ENCODE data around the gene ADARB1.

The ADARB1 gene

DNA sequence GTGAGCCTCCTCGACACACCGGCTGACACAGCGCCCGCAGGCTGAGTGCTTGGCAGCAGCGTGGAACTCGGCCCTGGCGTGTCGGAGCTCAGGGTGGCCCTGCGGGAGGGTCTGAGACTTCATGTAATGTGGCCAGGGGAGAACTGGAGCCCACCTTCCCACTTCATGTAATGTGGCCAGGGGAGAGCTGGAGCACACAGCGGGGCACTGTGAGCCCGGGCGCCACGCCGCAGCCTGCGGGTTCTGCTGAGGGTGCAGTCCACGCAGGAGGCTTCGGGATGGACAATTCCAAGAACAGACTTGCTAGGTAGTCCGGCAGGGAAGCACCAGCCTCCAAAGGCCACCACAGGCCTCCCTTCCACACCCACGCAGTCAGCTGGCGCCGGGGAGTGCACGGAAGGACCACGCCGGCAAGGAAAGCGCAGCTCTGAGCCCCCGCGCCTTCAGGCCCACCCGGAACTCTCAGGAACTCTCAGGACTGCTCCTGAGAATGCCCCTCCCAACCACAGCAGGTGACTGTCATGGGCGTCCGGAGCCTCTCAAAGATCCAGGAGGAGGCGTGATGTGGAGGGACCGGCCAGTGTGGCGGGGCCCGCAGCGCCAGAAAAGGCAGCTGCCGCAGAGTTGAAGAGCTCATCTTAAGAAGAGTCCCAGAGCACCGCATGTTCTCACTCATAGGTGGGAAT lies 19.3 kb upstream of the ADARB1 start:
- no peak for DNase-seq (ENCODE audit: low read depth in 2 of 2)

DNA sequence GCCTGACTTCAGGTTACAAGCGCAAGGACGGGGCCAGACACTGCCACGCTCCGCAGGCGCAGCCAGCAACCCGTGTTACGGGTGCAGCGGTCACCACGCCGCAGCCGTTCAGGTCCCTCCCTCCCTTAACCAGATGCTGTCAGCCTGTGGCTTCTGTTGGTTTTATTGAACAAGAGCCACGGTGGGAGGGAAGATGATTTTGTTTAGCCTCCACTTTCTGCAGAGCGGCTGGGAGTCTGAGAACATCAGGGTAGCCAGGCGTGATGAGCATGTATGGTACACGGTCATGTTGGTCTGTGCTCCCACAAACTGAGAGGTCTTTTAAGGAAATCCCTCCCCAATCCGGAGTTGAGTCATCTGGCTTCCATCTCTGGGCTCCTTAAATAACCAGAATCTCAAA lies 18.5 kb upstream of the ADARB1 start:
- no peak for DNase-seq (ENCODE audit: low read depth in 2 of 2)

DNA sequence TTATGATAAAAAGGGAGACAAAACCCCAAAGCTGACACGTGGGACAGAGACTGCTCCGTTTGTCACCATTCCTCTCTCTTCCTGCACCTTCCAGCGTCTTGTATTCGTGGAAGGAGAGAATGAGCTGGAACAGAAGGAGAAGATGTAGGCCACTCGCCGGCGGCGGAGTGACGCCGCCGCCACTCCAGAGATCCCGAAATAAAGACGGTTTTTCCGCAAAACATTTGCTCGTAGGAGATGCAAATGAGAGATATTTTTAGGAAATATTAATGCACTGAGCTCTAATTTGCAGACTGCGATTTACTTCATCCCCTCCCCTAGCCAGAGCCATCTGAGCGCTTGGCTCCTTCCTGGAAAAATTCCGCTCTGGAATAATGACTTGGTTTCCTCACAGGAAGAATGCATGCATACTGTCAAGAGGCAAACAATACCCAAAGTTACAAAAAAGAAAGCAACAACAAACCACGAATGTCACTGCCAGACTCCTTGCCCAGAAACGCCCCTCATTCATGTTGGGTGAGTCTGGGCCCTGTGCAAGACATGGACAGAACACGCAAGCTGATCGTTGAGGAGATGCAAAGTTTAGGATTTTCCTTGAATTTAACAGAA lies 18.0 kb upstream of the ADARB1 start:
- DNase-seq (ENCODE audit: low read depth in 2 of 2): no peak

DNA sequence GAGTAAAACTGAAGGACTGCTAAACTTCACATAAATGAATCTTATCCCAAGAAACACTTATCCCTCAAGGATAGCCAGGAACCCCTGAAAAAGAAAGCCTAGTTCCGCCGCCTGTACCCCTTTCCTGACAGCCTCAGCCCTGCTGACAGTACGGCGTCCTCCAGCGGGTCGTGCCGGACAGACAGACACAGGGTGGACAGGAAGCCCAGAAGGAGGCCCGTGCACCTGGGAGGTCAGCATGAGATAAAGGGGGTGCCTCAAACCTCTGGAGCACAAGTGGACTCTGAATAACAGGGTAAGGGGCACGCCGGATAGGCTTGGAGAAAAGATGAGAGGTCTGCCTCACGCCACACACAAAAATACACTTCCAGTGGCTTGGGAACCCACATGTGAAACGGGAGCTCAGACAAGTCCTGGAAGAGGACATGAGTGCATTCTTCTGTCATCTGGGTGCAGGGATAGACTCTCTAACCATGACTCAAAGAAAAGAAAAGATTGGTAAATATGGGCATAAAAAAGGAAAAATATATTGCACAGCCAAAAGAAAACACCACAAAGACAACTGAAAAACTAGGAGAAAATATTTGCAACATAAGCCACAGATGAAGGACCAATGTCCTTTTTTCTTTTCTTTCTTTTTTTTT lies 17.3 kb upstream of the ADARB1 start:
- DNase-seq (ENCODE audit: low read depth in 2 of 2): no peak

DNA sequence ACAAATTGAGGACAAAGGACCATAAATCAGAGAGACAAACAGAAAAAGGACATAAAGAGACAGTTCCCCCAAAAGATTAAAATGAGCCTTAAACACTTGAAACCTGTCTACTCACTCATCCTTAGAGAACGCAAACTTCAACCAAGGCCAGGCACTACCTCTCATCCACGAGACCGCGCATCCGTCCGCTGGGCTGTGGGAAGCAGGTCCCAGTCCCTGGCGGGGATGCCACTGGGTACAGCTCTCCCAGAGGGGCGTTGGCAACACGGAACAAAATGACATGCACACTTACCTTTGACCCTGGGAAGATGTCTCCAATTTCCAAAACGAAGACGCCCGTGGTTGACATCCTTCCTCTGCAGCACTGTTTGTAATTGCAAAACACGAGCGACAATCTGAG lies 16.5 kb upstream of the ADARB1 start:
- no peak for DNase-seq (ENCODE audit: low read depth in 2 of 2)

DNA sequence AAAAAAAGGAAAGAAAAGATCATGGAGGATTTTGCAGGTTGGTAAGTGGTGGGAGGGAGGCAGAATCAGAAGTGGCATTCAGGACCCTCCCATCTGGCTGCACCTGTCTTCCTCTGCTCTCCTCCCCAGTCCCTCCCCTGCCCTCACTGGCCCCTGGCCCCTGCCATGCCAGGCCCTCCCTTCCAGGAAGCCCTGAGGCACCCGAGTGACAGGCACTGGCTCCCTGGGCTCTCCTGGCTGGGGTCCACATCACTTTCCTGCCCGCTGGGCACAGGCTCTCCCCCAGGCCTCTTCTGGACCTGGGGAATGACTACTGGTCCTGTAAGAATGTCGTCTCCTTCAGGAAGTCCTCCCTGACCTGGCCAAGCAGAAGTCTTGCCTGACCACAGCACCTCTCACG lies 15.3 kb upstream of the ADARB1 start:
- DNase-seq (ENCODE audit: low read depth in 2 of 2): no peak

DNA sequence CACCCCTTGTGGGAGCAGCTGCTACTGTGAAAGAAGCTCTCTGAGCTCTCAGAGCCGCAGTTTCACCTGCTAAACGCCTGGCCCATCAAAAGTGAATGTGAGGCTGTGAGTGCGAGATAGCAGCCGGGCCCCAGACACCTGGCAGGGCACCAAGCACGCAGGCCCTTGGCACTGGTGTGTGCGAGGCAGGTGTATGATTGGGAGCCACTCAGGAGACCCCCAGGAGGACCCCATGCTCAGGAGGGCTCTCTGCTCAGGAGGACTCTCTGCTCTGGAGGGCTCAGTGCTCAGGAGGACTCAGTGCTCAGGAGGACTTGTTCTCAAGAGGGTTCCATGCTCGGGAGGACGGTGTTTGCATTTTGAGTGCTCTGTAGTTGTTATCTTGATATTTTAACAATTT lies 14.3 kb upstream of the ADARB1 start:
- no peak for DNase-seq (ENCODE audit: low read depth in 2 of 2)

DNA sequence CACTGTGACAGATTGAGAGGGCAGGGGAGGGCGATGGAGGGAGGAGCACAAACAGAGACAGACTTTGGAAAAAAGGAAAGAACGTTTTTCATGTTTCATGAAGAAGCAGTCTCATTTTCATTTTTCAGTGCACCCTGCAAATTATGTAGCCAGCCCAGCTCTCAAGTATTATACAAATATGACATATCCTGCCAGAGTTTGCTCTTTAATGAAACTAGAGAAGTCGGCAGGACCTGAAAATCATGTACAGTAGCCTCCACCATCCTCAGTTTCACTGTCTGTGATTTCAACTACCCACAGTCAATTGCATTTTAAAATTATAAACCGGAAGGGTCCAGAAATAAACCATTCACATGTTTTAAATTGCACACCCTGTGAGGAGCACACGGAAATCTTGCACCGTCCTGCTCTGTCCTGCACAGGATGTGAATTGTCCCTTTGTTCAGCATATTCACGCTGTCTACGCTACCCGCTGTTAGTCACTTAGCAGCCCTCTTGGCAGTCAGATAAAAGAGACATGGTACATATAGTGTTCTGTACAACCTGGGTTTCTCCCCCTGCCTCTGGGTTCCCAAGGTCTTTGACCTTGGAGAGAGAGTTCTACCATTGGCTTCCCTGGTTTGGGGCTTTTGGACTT lies 13.6 kb upstream of the ADARB1 start:
- DNase-seq (ENCODE audit: low read depth in 2 of 2): no peak

DNA sequence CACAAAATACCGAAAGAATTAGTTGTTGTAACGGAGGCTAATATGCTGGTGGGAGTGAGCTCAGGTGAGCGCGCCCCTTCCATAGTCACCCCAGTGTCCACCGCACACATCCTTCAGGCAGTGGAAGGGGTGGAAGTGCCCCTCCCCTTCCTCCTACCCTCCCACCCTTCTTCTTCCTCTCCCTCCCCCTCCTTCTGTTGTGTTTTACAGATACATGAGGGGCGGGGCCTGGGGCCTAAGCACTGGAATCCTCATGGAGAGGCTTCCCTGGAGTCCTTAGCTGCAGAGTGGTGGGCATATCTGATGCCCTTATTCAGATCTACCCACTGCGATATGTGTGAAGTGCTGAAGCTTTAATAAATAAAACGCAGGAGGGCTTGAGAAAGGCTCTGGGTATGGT lies 10.3 kb upstream of the ADARB1 start:
- no peak for DNase-seq (ENCODE audit: low read depth in 2 of 2)

DNA sequence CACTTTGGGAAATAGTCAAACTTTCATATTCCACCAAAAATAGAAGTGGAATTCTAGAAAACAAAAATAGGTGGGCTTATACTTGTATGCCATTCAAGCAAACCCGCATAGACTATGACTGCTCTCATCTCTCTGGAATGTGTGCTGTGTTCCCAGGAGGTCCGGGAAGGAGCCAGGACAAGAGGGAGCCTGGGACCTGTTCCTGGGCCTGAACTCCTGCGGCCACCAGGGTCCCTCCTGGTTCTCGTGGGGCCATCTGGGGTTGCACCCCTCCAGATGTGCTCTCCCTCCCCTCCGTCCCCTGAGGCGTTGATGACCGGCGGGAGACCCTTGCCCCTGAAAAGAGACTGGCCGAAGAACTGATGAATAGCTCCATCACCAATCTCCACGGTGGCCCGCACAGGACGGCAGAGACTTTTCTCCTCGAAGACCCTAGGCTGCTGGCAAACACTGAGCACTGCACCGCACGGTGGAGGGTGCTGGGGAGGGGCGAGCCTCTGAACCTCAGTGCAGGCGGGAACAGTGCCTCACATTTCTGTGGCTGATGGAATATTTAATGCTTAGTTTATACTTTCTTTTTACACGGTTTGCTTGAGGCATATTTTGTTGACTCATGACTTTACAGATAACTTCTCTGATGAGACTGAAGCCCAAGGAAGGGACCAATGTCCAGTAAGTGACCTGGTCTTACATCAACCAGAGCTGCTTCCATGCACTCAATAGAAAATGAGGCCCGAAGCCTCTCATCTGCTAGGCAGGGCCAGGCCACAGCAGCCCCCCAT lies 9.6 kb upstream of the ADARB1 start:
- no peak for DNase-seq (ENCODE audit: low read depth in 2 of 2)

DNA sequence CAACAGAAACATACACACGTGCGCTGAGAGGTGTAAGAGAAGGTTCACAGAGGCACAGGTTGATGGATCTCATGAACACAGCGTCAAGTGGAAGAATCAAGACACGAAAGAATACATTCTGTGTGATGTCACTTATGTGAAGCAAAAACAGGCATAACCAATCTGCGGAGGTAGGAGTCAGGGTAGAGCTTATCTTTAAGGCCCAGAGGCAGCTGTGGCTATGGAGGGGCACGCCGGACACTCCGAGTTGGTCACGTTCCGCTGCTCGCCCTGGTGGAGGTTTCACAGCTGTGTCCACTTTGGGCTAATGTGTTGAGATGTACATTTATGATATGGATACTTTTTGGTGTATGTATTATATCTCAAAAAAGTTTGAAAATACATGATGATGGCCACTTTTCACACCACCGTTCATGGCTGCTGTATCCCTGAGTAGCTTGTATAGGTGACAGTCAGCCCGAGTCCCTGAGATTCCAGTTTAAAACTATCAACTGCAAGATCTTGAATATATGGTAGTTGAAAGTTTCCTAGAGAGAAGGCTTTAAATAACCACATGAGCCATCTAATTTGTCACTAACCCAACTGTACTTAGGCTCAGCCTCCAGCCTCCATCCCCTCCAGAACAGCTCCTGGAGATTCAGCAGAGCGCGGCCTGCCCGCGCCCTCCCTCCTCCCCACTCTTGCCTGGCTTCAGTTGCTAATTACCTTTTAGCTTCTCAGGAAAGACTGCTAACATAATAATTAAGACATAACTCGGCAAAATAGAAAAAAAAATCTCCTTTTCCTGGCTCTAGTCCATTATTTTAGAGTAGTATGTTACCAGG lies 6.7 kb upstream of the ADARB1 start:
- no peak for DNase-seq (ENCODE audit: low read depth in 2 of 2)

DNA sequence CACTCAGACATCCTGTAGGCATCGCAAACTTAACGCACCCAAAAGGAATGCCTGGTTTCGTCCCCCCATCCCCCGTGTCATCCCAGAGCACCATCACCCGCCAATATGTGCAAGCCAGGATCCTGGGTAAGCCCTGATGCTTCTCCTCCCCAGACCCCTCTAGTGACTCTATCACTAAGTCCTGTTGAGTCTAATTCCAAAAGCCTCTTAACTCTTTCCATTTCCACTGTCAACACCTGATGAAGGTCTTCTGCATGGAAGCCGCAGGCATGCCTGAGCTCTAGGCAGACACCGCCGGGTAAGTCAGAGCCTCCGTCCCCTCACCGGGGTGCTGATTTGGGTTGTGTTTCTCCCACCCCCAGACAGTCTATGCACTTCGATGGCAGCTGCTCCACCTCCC lies 5.3 kb upstream of the ADARB1 start:
- no peak for DNase-seq (ENCODE audit: low read depth in 2 of 2)

DNA sequence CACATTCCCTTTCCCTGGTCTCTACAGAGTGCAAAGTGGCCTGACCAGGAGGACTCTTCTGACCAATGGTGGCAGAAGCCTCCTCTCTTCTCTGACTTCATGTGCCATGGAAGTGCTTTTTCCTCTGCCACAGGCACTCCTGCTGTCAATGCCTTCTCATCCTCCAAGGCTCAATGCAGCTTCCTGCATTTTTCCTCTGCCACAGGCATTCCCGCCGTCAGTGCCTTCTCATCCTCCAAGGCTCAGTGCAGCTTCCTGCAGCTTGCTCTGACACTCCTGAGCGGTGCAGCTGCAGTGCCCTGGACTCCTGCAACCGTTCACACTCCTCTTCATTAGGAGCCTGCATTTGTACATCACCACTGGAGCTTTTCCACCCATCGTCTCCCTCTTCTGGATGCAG lies 4.7 kb upstream of the ADARB1 start:
- DNase-seq (ENCODE audit: low read depth in 2 of 2): no peak

DNA sequence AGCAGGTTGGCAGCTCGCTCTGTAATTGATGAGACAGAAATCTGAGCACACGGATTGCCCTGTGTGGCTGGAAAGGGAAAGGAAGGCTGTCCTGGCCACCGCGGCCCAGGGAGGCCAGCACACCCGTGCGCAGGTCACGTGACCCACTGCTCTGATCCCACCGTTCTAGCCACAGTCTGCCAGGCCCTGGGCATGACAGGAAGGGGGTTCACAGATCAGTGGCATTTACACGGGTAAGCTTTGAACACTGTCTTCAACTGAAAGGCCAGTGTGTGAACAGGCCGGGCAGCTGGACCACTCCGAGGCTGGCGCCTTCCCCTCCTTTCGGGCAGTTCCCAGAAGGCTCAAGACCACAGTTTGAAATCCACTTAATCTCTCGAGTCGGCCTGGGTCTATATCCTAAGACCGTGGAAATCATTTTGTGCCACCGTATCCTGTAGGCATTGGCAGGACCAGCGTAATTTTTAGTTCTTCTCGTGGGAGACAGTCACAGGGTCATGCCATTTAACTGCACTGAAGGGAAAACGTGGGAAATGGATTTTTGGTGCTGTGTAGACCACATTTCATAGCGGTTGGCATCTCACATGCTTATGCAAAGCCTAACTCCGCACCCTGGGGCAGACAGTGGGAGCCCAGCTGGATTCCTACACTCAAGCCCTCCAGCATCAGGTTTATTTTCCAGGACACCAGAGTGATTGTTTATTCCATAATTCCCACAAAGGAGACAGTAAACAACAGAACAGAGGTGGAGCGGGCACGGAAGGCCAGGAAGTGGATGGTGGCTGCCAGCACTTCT lies 3.1 kb upstream of the ADARB1 start:
- DNase-seq (ENCODE audit: low read depth in 2 of 2): no peak

DNA sequence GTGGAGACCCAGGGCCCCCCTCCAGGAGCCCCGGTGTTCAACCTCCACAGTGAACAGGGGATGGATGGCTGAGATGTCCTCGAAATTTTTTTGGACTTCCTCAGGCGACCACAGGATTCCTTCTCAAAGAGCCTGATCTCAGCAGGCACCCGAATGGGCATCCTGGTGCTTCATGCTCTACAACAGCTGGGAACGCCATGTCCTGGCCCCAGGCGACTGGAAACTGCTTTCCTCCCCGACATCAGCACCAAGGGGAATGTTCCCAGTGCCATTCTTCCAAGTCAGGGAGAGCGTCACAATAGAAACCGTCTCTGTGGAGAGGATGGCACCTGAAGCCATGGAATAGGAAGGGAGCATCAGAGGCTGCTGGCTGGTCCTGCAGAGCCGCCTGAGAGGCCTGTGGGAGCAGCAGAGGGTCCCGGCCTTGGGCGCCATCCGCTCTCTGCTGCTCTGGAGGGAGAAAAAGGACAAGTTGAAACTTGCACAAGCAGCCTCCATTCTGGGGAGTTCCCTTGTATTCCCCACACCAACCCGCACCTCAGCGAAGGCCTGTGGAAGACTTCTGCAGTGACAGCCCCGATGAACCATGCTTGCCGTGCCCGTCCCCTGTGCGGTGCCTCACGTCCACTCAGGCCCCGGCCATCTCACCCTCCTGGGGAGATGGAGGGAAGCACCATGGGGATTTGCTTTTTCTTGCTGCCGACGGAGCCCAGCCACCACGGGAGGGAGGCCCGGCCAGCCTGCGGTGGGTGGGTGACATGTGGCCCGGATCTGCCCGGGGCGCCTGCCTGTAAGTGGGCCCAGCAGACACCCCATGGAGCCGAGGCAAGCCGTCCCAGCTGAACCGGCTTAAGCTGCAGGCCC lies 2.3 kb upstream of the ADARB1 start:
- DNase-seq (ENCODE audit: low read depth in 2 of 2): no peak

DNA sequence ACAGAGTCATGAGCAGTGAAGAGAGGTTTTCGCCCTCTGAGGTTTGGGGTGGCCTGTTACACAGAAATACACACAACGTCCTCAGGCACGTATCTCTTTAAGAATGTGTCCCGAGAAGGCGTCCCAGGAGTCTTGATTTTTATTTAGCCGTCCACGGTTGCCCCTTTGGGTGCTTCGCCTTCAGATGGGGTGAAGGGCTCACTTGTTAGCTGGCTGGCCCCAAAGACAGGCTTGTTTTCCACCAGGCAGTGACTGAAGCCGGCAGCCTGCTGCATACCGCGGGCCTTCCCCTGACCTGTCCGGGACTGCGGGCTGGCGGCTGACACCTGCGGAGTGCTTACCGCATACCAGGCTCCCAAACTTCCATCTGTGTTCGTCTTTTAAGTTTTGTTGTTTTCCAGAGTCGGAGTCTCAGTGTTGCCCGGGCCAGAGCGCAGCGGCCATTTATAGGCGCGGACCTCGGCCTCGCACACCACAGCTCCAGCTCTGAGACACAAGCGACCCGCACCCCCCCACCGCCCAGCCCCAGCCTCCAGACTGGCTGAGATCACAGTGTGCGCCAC lies 1.6 kb upstream of the ADARB1 start:
- DNase-seq (ENCODE audit: low read depth in 2 of 2): no peak

DNA sequence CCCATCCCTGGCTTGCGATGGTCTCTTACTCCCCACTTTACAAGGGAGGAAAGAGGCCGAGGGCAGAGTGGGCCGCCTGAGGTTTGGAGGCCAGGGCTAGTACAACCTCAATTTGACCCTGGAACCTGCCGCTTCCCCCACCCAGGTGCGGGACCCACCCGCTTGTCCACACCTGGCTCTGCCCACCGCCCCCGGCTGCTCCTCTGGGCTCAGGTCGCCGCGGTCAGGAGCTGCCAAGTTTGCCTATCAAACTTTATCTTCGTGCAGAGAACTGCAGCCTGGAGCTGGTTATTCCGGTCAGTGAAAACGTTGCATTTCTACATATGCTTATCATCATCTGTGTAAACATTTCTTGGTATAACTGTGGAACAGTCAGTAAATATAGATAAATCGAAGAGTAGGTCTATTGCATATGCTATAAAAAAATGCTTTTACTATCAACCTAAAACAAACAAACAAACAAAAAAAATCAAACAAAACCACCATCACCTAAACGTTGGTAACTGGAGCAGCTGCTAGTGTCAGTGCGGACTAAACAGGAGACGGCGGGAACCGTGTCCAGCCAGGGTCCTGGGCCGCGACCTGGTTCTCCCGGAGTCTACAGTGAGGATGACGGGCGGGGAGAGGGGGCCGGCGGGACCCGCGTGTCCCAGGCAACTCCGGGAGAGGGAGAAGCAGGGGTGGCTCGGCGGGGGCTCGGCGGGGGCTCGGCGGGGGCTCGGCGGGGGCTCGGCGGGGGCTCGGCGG lies 906 bp upstream of the ADARB1 start:
- no peak for DNase-seq (ENCODE audit: low read depth in 2 of 2)

DNA sequence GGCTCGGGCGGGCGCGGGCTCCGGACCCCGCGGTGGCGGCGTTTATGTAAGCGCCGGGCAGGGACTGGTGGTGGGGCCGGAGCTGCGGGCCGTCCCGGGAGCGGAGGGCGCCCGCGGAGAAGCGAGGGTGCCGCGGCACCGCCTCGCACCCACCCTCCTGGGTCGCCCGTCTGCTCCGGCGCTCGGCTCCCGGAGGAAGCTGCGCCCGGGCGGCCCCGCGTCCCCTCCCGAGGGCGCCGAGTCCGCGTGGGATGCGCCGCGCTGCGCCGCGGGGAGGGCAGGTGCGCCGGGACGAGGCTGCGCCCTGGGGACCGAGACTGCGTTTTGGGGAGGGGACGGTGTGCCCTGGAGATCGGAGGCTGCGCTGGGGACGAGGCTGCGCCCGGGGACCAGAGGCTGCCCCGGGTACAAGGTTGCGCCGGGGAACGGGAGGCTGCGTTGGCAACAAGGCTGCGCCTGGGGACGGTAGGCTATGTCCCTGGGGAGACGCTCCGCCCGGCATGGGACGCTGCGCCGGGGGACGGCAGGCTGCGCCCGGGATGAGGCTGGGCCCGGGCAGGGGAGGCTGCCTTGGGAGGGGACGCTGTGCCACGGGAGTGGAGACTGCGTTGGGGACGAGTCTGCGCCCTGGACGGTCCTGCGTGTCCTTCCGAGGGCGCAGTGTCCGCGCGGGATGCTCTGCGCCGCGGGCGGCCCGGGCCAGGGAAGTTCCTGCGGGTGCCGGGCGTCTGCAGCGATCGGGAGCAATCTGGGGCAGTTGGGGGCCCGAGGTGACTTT lies 627 bp downstream of the ADARB1 start:
- no peak for DNase-seq (ENCODE audit: low read depth in 2 of 2)

Data from stimulated activated CD8-positive, alpha-beta memory T cell treated with anti-CD3 and anti-CD28 coated beads, Interleukin-15, amount 100 ng/mL, for 4 hours (primary cell).